Measurements from ENCODE around the gene IFI27L1. TPM values are rescaled to one million over a fixed set of nuclear protein-coding genes. Genes with fewer than 3 reads are reported as not detected.

The IFI27L1 gene
- total and polyA plus RNA-seq, 3 donors from 2014 or later, result 174 to 219 (median 209) TPM

DNA sequence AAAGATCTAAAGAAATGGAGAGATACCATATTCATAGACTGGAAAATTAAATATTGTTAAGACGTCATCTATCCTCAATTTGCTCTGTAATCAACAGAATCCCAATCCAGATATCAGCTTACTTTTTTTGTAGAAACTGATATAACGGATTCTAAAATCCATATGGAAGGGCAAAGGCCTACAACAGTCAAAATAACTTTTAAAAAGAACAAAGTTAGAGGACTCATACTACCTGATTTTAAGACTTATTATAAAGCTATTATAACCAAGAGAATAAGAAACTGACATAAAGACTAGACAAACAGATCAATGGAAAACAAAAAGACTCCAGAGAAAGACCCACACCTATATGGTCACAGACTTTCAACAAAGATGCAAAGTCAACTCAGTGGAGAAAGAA, 6.1 kb upstream of the IFI27L1 start:
- WGBS, 2 donors, result 71 to 86% methylated on average over 2 of the region's 2 CpGs
- intact Hi-C loops (cut with DNase I; ENCODE audit: low total_unique reads), result no loop called here
- TF ChIP-seq POLR2A (IDR thresholded peaks at IDR 0.05), result no peak
- TF ChIP-seq, protein P1, sequence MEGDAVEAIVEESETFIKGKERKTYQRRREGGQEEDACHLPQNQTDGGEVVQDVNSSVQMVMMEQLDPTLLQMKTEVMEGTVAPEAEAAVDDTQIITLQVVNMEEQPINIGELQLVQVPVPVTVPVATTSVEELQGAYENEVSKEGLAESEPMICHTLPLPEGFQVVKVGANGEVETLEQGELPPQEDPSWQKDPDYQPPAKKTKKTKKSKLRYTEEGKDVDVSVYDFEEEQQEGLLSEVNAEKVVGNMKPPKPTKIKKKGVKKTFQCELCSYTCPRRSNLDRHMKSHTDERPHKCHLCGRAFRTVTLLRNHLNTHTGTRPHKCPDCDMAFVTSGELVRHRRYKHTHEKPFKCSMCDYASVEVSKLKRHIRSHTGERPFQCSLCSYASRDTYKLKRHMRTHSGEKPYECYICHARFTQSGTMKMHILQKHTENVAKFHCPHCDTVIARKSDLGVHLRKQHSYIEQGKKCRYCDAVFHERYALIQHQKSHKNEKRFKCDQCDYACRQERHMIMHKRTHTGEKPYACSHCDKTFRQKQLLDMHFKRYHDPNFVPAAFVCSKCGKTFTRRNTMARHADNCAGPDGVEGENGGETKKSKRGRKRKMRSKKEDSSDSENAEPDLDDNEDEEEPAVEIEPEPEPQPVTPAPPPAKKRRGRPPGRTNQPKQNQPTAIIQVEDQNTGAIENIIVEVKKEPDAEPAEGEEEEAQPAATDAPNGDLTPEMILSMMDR (IDR thresholded peaks at IDR 0.05), result no peak
- Histone ChIP-seq H3K4me3 (no peak overlapping the region), H3K36me3 (ENCODE audit: low read depth, missing control alignments) (no peaks in the 10 kb centered on the region), H3K9me3 (no peaks in the 10 kb centered on the region), H3K27ac (no peak overlapping the region), H3K27me3 (no peaks in the 10 kb centered on the region), H3K4me1 (peaks cover 10% of the 10 kb centered on the region)
- DNase-seq, result no peak

DNA sequence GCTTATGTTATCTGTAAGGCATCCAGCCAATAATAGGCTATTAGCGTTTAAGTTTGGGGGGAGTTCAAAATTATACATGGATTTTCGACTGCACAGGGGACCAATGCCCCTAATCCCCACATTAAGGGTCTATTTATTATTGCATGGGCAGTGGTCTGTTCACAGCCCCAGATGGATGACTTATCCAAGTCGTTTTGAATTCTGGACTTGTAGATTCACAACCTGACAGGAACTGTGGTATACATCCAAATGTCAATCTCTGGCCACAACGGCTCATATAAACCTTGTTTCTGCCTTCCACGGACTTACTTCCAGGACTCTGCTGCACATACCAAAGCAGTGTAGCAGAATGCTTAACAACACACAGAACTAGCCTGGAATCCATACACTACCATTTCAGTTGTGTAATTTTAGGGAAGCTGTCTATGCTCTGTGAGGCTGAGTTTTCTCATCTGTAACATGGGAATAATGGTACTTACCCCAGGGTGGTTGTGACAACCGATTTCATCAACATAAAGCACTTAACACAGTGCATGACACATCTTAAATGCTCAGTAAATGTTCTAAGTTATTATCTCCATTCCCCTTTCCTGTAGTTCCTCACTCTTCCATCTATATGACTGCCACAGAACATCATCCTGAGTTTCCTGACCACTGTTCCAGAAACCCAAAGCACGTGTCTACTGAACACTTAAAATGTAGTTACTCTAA, 3.8 kb upstream of the IFI27L1 start:
- H3K4me1 ChIP-seq, result peaks cover 16% of the 10 kb centered on the region
- H3K4me3 ChIP-seq, result peak overlapping the region; percentile 16 to 100
- no peak overlapping the region for H3K27ac ChIP-seq
- H3K9me3 ChIP-seq, result no peaks in the 10 kb centered on the region
- no peaks in the 10 kb centered on the region for H3K36me3 ChIP-seq (ENCODE audit: low read depth, missing control alignments)
- intact Hi-C loops (cut with DNase I; ENCODE audit: low total_unique reads), result no loop called here
- TF ChIP-seq POLR2A (IDR thresholded peaks at IDR 0.05), result no peak
- TF ChIP-seq, protein P1 (IDR thresholded peaks at IDR 0.05), result no peak
- 52 to 56% methylated on average over 7 of the region's 7 CpGs for WGBS, 2 donors
- no peaks in the 10 kb centered on the region for H3K27me3 ChIP-seq
- DNase-seq, result no peak

DNA sequence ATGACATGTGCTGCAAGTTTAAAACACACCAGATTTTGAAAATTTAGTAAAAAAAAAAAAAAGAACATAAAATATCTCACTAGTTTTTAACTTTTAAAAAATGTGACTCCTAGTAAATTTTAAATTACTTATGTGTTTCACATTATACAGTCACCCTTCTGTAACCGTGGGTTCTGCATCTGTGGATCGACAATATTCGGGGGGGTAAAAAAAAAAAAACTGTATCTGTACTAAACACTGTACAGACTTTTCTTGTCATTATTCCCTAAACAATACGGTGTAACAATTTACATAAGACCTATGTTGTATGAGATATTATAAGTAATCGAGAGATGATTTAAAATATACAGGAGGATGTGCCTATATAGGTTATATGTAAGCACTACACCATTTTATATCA, 3.3 kb upstream of the IFI27L1 start:
- no peaks in the 10 kb centered on the region for H3K9me3 ChIP-seq
- peak overlapping the region in 1 of 2 donors; percentile 100 for H3K4me3 ChIP-seq
- H3K36me3 ChIP-seq (ENCODE audit: low read depth, missing control alignments), result no peaks in the 10 kb centered on the region
- intact Hi-C loops (cut with DNase I; ENCODE audit: low total_unique reads), result no loop called here
- no peak overlapping the region for H3K27ac ChIP-seq
- TF ChIP-seq, protein P1 (IDR thresholded peaks at IDR 0.05), result no peak
- no peak for TF ChIP-seq POLR2A (IDR thresholded peaks at IDR 0.05)
- no peak for DNase-seq
- H3K27me3 ChIP-seq, result no peaks in the 10 kb centered on the region
- 57 to 64% methylated on average over 5 of the region's 5 CpGs for WGBS, 2 donors
- H3K4me1 ChIP-seq, result peaks cover 20% of the 10 kb centered on the region

DNA sequence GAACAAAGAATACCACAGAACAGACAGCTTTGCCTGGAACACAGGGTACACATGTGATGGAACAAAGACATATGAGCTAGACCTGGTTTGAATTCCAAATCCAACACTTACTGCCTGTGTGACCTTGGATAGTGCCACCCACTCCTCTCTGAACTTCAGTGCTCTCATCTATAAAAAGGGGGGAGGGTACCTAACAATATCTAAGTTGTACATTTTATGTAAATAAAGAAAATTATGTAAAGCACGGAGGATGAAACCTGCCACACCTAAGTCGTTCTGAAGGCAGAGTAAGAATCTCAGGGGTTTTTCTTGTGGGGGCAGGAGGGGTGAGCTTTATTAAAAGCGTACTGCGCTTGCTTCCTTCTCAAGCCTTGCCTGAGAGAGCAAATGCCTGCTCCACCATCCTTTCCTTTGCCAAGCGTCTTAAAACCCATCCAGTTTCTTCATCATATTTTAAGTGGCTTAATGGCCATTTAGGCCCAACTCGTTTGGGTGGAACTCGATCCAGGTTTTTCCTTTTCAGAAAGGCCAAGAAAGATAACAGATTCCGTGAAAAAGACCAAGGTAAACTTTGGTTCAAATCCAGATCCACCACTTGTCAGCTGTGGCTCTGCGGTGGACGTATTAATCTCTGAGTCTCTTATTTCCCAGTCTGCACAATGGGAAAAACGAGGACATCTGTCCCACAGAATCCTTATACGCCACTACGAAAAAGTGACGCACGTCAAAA, 1.1 kb upstream of the IFI27L1 start:
- Histone ChIP-seq H3K4me1 (peaks cover 32% of the 10 kb centered on the region), H3K27me3 (no peaks in the 10 kb centered on the region)
- intact Hi-C loops (cut with DNase I; ENCODE audit: low total_unique reads), result no loop called here

More for the DNA sequence above, 1.1 kb upstream of the IFI27L1 start:
- H3K9me3 ChIP-seq, result no peaks in the 10 kb centered on the region
- peak overlapping the region; percentile 96 to 97 for H3K27ac ChIP-seq
- H3K4me3 ChIP-seq, result peak overlapping the region; percentile 99 to 100
- WGBS, 2 donors, result 1% methylated on average over 15 of the region's 15 CpGs
- no peaks in the 10 kb centered on the region for H3K36me3 ChIP-seq (ENCODE audit: low read depth, missing control alignments)
- no peak for DNase-seq
- TF ChIP-seq POLR2A (IDR thresholded peaks at IDR 0.05), result no peak
- TF ChIP-seq, protein P1 (IDR thresholded peaks at IDR 0.05), result no peak
